H9 (cell line): ENCODE data around the gene GRHPR. TPM values are rescaled to one million over a fixed set of nuclear protein-coding genes. Genes with fewer than 3 reads are reported as not detected.

Experiments
- DNase-seq: peaks from one replicate; pipeline ENCODE4 v3.0.0-alpha.2; 2017
- H2AFZ ChIP-seq: one replicate; pipeline ENCODE4 v1.6.1; 2013; ENCODE audit warnings: mild to moderate bottlenecking, low read length, control low read depth, moderate library complexity
- H2AK5ac ChIP-seq: 2 replicates; pipeline ENCODE4 v1.6.1; 2013; ENCODE audit warnings: low read length, control low read depth, mixed read lengths; ENCODE audit not compliant: insufficient read length
- H2BK120ac ChIP-seq: one replicate; pipeline ENCODE4 v1.6.1; 2013; ENCODE audit warnings: low read depth, mild to moderate bottlenecking, low read length, control low read depth, inconsistent platforms; ENCODE audit not compliant: poor library complexity, severe bottlenecking
- H2BK12ac ChIP-seq: 2 replicates; pipeline ENCODE4 v1.6.1; 2013; ENCODE audit warnings: low read length, control low read depth, mixed read lengths, low read depth; ENCODE audit not compliant: insufficient read length
- H2BK15ac ChIP-seq: 2 replicates; pipeline ENCODE4 v1.6.1; 2013; ENCODE audit warnings: low read depth, low read length, control low read depth
- H2BK20ac ChIP-seq: one replicate; pipeline ENCODE4 v1.6.1; 2013; ENCODE audit warnings: low read depth, mild to moderate bottlenecking, low read length, control low read depth, inconsistent platforms; ENCODE audit not compliant: poor library complexity, severe bottlenecking
- H2BK5ac ChIP-seq: 2 replicates; pipeline ENCODE4 v1.6.1; 2013; ENCODE audit warnings: low read length, control low read depth, mixed read lengths; ENCODE audit not compliant: insufficient read length
- H3K14ac ChIP-seq: 2 replicates; pipeline ENCODE4 v1.6.1; 2013; ENCODE audit warnings: low read length, control low read depth; ENCODE audit not compliant: insufficient read depth
- H3K18ac ChIP-seq: 2 replicates; pipeline ENCODE4 v1.6.1; 2013; ENCODE audit warnings: low read depth, mild to moderate bottlenecking, mixed read lengths, low read length, control low read depth; ENCODE audit not compliant: insufficient read length
- H3K23ac ChIP-seq: 2 replicates; pipeline ENCODE4 v1.6.1; 2013; ENCODE audit warnings: low read length, control low read depth, mixed read lengths, low read depth; ENCODE audit not compliant: insufficient read length
- H3K23me2 ChIP-seq: 2 replicates; pipeline ENCODE4 v1.6.1; 2013; ENCODE audit warnings: low read depth, mild to moderate bottlenecking, mixed read lengths, low read length, control low read depth; ENCODE audit not compliant: insufficient read length, poor library complexity, severe bottlenecking
- H3K27ac ChIP-seq: 2 replicates; pipeline ENCODE4 v1.5.1; 2013; ENCODE audit warnings: low read length, control low read depth, mixed read lengths, low read depth; ENCODE audit not compliant: insufficient read length
- H3K27me3 ChIP-seq: 2 replicates; pipeline ENCODE4 v1.6.1; 2013; ENCODE audit warnings: low read length, control low read depth, inconsistent platforms; ENCODE audit not compliant: insufficient read depth
- H3K4ac ChIP-seq: 2 replicates; pipeline ENCODE4 v1.6.1; 2013; ENCODE audit warnings: low read depth, mild to moderate bottlenecking, control low read depth, inconsistent platforms, low read length, moderate library complexity
- H3K4me1 ChIP-seq: 2 replicates; pipeline ENCODE4 v1.6.1; 2013; ENCODE audit warnings: low read length, control low read depth, inconsistent platforms; ENCODE audit not compliant: insufficient read depth
- H3K4me2 ChIP-seq: 2 replicates; pipeline ENCODE4 v1.6.1; 2013; ENCODE audit warnings: low read length, control low read depth, mixed read lengths; ENCODE audit not compliant: insufficient read length, insufficient read depth
- H3K56ac ChIP-seq: 2 replicates; pipeline ENCODE4 v1.6.1; 2013; ENCODE audit warnings: low read depth, mild to moderate bottlenecking, mixed read lengths, low read length, control low read depth; ENCODE audit not compliant: insufficient read length
- H3K79me1 ChIP-seq: 2 replicates; pipeline ENCODE4 v1.6.1; 2013; ENCODE audit warnings: low read depth, mild to moderate bottlenecking, moderate library complexity, low read length, control low read depth, inconsistent platforms; ENCODE audit not compliant: insufficient read depth, poor library complexity, severe bottlenecking
- H3K79me2 ChIP-seq: 2 replicates; pipeline ENCODE4 v1.6.1; 2013; ENCODE audit warnings: low read length, control low read depth, inconsistent platforms; ENCODE audit not compliant: insufficient read depth
- H3K9ac ChIP-seq: 2 replicates; pipeline ENCODE4 v1.6.1; 2013; ENCODE audit warnings: low read length, control low read depth, mixed read lengths; ENCODE audit not compliant: insufficient read length; ENCODE audit errors: extremely low read depth
- H3K9me3 ChIP-seq: one replicate; pipeline ENCODE4 v1.6.1; 2013; ENCODE audit warnings: low read depth, low read length, inconsistent platforms; ENCODE audit not compliant: control insufficient read depth
- H3T11ph ChIP-seq: one replicate; pipeline ENCODE4 v1.6.1; 2013; ENCODE audit warnings: mild to moderate bottlenecking, low read length, control low read depth, inconsistent platforms
- H4K20me1 ChIP-seq: one replicate; pipeline ENCODE4 v1.6.1; 2013; ENCODE audit not compliant: control insufficient read depth, insufficient read length, insufficient read depth
- H4K5ac ChIP-seq: 2 replicates; pipeline ENCODE4 v1.6.1; 2013; ENCODE audit warnings: low read depth, mild to moderate bottlenecking, mixed read lengths, low read length, control low read depth; ENCODE audit not compliant: insufficient read length
- H4K8ac ChIP-seq: replicated peaks from 2 replicates; pipeline ENCODE4 v1.6.1; 2013; ENCODE audit warnings: low read length, control low read depth, mixed read lengths, low read depth; ENCODE audit not compliant: insufficient read length
- H4K91ac ChIP-seq: 2 replicates; pipeline ENCODE4 v1.6.1; 2013; ENCODE audit warnings: low read depth, mild to moderate bottlenecking, moderate library complexity, mixed read lengths, low read length, control low read depth; ENCODE audit not compliant: insufficient read length
- H3K27ac Mint-ChIP-seq, 3 experiments: 2 replicates in 2 of 3; 3 replicates in 1 of 3; pipeline ENCODE4 v1.8.0; 2020 to 2021; ENCODE audit warnings: mixed read lengths in 3 of 3, mild to moderate bottlenecking in 1 of 3, moderate library complexity in 1 of 3
- H3K27me3 Mint-ChIP-seq: 2 replicates; pipeline ENCODE4 v1.8.0; 2021; ENCODE audit warnings: low read depth, mild to moderate bottlenecking, moderate library complexity, mixed read lengths
- H3K36me3 Mint-ChIP-seq, 3 experiments: 2 replicates in 2 of 3; 3 replicates in 1 of 3; pipeline ENCODE4 v1.8.0; 2020 to 2021; ENCODE audit warnings: low read depth in 3 of 3, mixed read lengths in 3 of 3; ENCODE audit not compliant: insufficient read depth in 1 of 3
- H3K4me1 Mint-ChIP-seq, 2 experiments: 2 replicates each; pipeline ENCODE4 v1.8.0; 2020; ENCODE audit warnings: mixed read lengths in 2 of 2
- H3K4me3 Mint-ChIP-seq, 2 experiments: 2 replicates in 1 of 2; 3 replicates in 1 of 2; pipeline ENCODE4 v1.8.0; 2020 to 2021; ENCODE audit warnings: mild to moderate bottlenecking in 2 of 2, mixed read lengths in 2 of 2, moderate library complexity in 1 of 2
- H3K9me3 Mint-ChIP-seq, 2 experiments: 2 replicates in 1 of 2; 3 replicates in 1 of 2; pipeline ENCODE4 v1.8.0; 2020; ENCODE audit warnings: mild to moderate bottlenecking in 2 of 2, mixed read lengths in 2 of 2, moderate library complexity in 1 of 2
- WGBS: extraction: QIAGEN DNeasy Blood & Tissue Kit; methylation state at CpG from one replicate; pipeline ENCODE4 v1.1.7; 2013; ENCODE audit warnings: missing lambda C conversion rate, low lambda C conversion rate, mixed read lengths; ENCODE audit not compliant: insufficient read length; ENCODE audit errors: extremely low coverage; 5-methylcytosine and 5-hydroxymethylcytosine counted together
- total RNA-seq: library from RNA; stranded (reverse); gene quantifications from 2 replicates; pipeline ENCODE4 v1.2.1, GENCODE V29; 2021
- TF ChIP-seq, protein P1 (sequence below): fragments of 200-600 bp; sonication (generic); conservative IDR thresholded peaks from 3 replicates; pipeline ENCODE4 v1.8.0; 2021; ENCODE audit warnings: antibody characterized with exemption, mild to moderate bottlenecking

The GRHPR gene
- total RNA-seq, 1 experiment from 2014 or later = 97.9 TPM

DNA sequence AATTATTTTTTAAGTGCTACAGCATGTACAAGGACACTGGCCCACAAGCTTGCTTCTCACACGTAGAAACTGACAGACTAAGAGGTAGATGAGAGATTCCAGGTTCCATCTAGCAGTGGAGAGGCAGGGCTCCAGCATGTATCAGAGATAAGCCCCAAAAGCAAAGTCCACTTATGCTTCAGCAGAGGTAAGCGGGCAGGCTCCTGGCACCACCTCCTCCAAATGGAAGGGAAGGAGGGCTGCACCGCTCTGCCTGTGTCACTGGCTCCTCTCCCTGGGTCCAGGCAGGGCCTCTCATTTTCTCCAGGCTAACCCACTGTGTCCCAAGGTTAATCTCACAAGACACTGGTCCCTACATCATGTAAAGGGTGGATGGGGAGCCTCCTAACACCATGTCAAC, 15.9 kb downstream of the GRHPR start:
- H4K5ac ChIP-seq = no peak overlapping the region
- no peak overlapping the region for H3K9ac ChIP-seq
- H3K27ac ChIP-seq = no peak overlapping the region
- Mint-ChIP-seq H3K36me3 (peaks cover 32 to 77% (median 74%) of the 10 kb centered on the region in 3 experiments; a peak in 6 of 7 replicates), H3K4me3 (no peak overlapping the region), H3K4me1 (peaks cover 15 to 18% of the 10 kb centered on the region in 2 experiments), H3K27me3 (no peaks in the 10 kb centered on the region; the same call in 1 of the 2 replicates), H3K27ac (no peak overlapping the region; a peak in 1 of 7 replicates), H3K9me3 (no peaks in the 10 kb centered on the region)
- no peak overlapping the region for H3K18ac ChIP-seq
- no peak overlapping the region for H2BK15ac ChIP-seq
- WGBS = no CpG with 5 or more reads among the region's 3 CpGs
- H2AFZ ChIP-seq = no peak overlapping the region
- TF ChIP-seq, protein P1, sequence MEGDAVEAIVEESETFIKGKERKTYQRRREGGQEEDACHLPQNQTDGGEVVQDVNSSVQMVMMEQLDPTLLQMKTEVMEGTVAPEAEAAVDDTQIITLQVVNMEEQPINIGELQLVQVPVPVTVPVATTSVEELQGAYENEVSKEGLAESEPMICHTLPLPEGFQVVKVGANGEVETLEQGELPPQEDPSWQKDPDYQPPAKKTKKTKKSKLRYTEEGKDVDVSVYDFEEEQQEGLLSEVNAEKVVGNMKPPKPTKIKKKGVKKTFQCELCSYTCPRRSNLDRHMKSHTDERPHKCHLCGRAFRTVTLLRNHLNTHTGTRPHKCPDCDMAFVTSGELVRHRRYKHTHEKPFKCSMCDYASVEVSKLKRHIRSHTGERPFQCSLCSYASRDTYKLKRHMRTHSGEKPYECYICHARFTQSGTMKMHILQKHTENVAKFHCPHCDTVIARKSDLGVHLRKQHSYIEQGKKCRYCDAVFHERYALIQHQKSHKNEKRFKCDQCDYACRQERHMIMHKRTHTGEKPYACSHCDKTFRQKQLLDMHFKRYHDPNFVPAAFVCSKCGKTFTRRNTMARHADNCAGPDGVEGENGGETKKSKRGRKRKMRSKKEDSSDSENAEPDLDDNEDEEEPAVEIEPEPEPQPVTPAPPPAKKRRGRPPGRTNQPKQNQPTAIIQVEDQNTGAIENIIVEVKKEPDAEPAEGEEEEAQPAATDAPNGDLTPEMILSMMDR = no peak
- H4K91ac ChIP-seq = no peak overlapping the region
- DNase-seq = no peak
- H3K9me3 ChIP-seq = no peaks in the 10 kb centered on the region
- no peak overlapping the region for H3K23ac ChIP-seq
- H3K79me1 ChIP-seq = peaks cover 4% of the 10 kb centered on the region
- no peak overlapping the region for H3K4me2 ChIP-seq
- H3K56ac ChIP-seq = no peak overlapping the region
- no peak overlapping the region for H2BK12ac ChIP-seq
- H4K8ac ChIP-seq = no peak overlapping the region
- H3K4ac ChIP-seq = no peak overlapping the region
- no peaks in the 10 kb centered on the region for H3K27me3 ChIP-seq
- H3T11ph ChIP-seq = no peak overlapping the region
- H2BK20ac ChIP-seq = no peak overlapping the region
- H3K14ac ChIP-seq = no peak overlapping the region
- H3K79me2 ChIP-seq = peaks cover 2% of the 10 kb centered on the region; the same call in 1 of the 2 replicates
- no peaks in the 10 kb centered on the region for H3K23me2 ChIP-seq
- H4K20me1 ChIP-seq = peaks cover 2% of the 10 kb centered on the region
- H2BK120ac ChIP-seq = no peak overlapping the region
- H2BK5ac ChIP-seq = no peak overlapping the region
- peaks cover 2% of the 10 kb centered on the region; the same call in 1 of the 2 replicates for H3K4me1 ChIP-seq
- no peak overlapping the region for H2AK5ac ChIP-seq
